Ovary (tissue), 3 donors: Measurements from ENCODE around the gene H2AZ2.

Experiments
- CTCF ChIP-seq, 3 donors: fragments of 450-650 bp in 2 of 3; fragments of 200-600 bp in 1 of 3; IDR thresholded peaks; one replicate each; pipeline versions ENCODE4 v1.5.1 to v1.8.0; 2016 to 2022; ENCODE audit warnings: antibody characterized with exemption in 3 of 3, mild to moderate bottlenecking in 1 of 3
- EP300 ChIP-seq: sonication (generic); formaldehyde crosslinking; IDR thresholded peaks from one replicate; pipeline ENCODE4 v1.6.1; 2017; ENCODE audit warnings: antibody characterized with exemption
- POLR2A ChIP-seq: fragments of 450-650 bp; IDR thresholded peaks from one replicate; pipeline ENCODE4 v1.6.1; 2017; ENCODE audit warnings: antibody characterized with exemption, mild to moderate bottlenecking, moderate library complexity
- donor health status: DM: no; HTN: no; CAD: no.

- TF ChIP-seq CTCF (IDR thresholded peaks at IDR 0.05) = no peak
- TF ChIP-seq POLR2A = no peak
- no peak for TF ChIP-seq EP300
Measured at GRCh38 chr7:44783407-44783806, 64.5 kb downstream of the H2AZ2 start.
